Germinal center (tissue), 1 donor: Measurements from ENCODE around the gene RBM41.

Source experiments
- DNase-seq: peaks from one replicate; pipeline ENCODE4 v3.0.0; 2012; ENCODE audit warnings: mixed read lengths, low spot score

RBM41 gene

DNA sequence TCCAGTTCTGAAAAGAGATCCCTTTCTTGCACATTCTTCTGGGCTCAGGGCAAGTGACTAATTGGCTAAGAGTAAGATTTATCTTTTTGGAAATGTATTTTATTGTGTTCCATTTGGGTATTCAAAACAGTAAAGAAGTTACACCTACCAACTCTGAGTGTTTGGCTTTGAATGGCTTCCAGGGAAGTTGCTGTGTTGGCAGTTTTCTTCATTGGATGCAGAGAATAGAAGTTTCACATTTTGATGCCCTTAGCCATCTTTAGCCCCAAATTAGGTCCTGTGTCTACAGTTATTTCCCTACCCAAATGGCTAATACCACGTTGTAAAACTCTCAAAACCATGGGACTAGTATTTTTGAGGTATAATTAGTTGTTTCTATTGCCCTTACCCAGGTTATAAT is 88.9 kb downstream of the RBM41 start:
- no peak for DNase-seq

DNA sequence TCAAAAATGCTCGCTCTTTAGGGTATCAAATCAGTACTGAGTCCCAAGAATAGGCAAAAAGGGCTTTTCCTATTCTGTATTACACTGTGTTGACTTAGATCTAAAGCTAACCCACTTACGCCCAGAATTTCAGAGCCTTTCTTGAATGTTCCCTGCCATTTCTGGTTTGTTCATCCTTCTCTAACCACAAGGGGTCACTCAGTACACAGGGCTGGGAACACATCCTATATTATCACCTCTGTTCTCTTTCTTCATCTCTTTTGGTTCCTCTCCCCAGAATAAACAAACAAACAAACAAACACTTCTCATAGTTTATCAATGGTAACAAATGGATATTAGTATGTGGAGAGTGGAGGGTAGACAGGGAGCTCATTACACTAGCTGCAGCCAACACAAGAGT is 93.1 kb downstream of the RBM41 start:
- DNase-seq: peak; percentile 2

DNA sequence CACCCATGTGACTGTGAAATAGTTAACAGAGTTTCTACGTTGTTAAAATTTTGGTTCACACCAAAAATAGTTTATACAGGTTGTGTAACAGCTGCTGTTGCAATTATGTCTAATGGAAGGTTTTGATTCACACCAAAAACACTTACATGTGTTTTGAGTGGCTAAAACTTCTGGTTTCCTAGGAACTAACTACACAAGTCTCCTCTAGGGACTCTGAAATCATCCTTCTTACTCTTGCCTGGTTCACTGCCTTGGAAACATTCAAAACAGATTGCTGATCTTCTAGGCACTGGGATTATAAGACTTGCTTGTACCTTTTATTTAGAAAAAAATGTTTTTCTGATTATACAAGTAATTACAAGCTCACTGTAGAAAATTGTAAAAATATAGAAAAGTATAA is 103.7 kb downstream of the RBM41 start:
- DNase-seq: no peak
